Lung (tissue), 12 donors: ENCODE measurements around the gene ZEB2. TPM values are rescaled to one million over a fixed set of nuclear protein-coding genes. Genes with fewer than 3 reads are reported as not detected.

ENCODE experiments used
- ATAC-seq: fragments of 200-7000 bp; cut with Tn5 transposase; one replicate; pipeline ENCODE4 v1.9.1; 2020; ENCODE audit warnings: moderate number of reproducible peaks; ENCODE audit not compliant: insufficient read depth, low FRiP score
- DNase-seq, 3 donors: peaks; one replicate each; pipeline ENCODE4 v3.0.0-alpha.2; 2013 to 2017
- H3K27ac ChIP-seq, 2 donors: one replicate each; pipeline ENCODE4 v1.5.1; 2013; ENCODE audit warnings: mild to moderate bottlenecking in 2 of 2, moderate library complexity in 2 of 2, control low read depth in 1 of 2, inconsistent platforms in 1 of 2, low read depth in 1 of 2, low read length in 1 of 2
- H3K27me3 ChIP-seq, 3 donors: one replicate each; pipeline ENCODE4 v1.5.1; 2013; ENCODE audit warnings: low read length in 2 of 3; ENCODE audit not compliant: control insufficient read depth in 3 of 3, insufficient read depth in 3 of 3
- H3K36me3 ChIP-seq, 4 donors: one replicate each; pipeline ENCODE4 v1.5.1; 2013; ENCODE audit warnings: low read length in 4 of 4, mild to moderate bottlenecking in 1 of 4, moderate library complexity in 1 of 4; ENCODE audit not compliant: control insufficient read depth in 4 of 4, insufficient read depth in 4 of 4
- H3K4me1 ChIP-seq, 5 donors: one replicate each; pipeline ENCODE4 v1.5.1; 2013; ENCODE audit warnings: low read length in 5 of 5, mild to moderate bottlenecking in 2 of 5, moderate library complexity in 1 of 5; ENCODE audit not compliant: control insufficient read depth in 5 of 5, insufficient read depth in 5 of 5
- H3K4me3 ChIP-seq: one replicate; pipeline ENCODE4 v1.5.1; 2013; ENCODE audit warnings: mild to moderate bottlenecking, control low read depth, moderate library complexity
- H3K9ac ChIP-seq, 2 donors: one replicate each; pipeline ENCODE4 v1.5.1; 2013; ENCODE audit warnings: low read length in 2 of 2, control low read depth in 1 of 2; ENCODE audit not compliant: insufficient read depth in 1 of 2
- H3K9me3 ChIP-seq, 4 donors: one replicate each; pipeline ENCODE4 v1.5.1; 2013; ENCODE audit warnings: low read length in 3 of 4, mild to moderate bottlenecking in 1 of 4, moderate library complexity in 1 of 4; ENCODE audit not compliant: control insufficient read depth in 4 of 4, insufficient read depth in 3 of 4
- CTCF ChIP-seq: IDR thresholded peaks from 2 replicates; pipeline ENCODE4 v1.5.1; 2012; ENCODE audit warnings: mild to moderate bottlenecking; ENCODE audit errors: control extremely low read depth, extremely low read depth
- WGBS, 2 donors: extraction: QIAGEN DNeasy Blood & Tissue Kit; methylation state at CpG; one replicate each; pipeline ENCODE4 v1.1.7; 2013; 5-methylcytosine and 5-hydroxymethylcytosine counted together
- polyA plus RNA-seq, 2 donors: library from polyadenylated mRNA; stranded (reverse); fragments of 200-250 nt; gene quantifications; one replicate each; pipeline ENCODE4 v1.2.1, GENCODE V29; 2013
- total RNA-seq, 2 donors: library from RNA; depleted of rRNA in 1 of 2; stranded (reverse); fragments of >200 nt in 1 of 2; gene quantifications; one replicate each; pipeline ENCODE4 v1.2.1, GENCODE V29; 2014 to 2021
- donor health status: control.
- donor health status: control.
- donor health status: Bipolar disorder and iron deficiency.
- donor health status: healthy.
- donor health status: DM: yes; HTN: yes; CAD: no.

ZEB2 gene
- total and polyA plus RNA-seq, 4 donors = 27.0 to 332 (median 127) TPM

GRCh38 chr2:144343145-144343544 lies 176.8 kb downstream of the ZEB2 start:
- TF ChIP-seq CTCF = no peak
- H3K36me3 ChIP-seq = no peaks in the 10 kb centered on the region
- no peaks in the 10 kb centered on the region for H3K4me1 ChIP-seq
- DNase-seq = no peak
- no peak overlapping the region for H3K9ac ChIP-seq
- WGBS, 2 donors = 82 to 96% methylated on average over 1 of the region's 1 CpG
- H3K27me3 ChIP-seq = no peaks in the 10 kb centered on the region
- ATAC-seq = no peak
- H3K27ac ChIP-seq = no peak overlapping the region
- no peak overlapping the region for H3K4me3 ChIP-seq
- H3K9me3 ChIP-seq = no peaks in the 10 kb centered on the region

GRCh38 chr2:144341538-144341937 lies 178.4 kb downstream of the ZEB2 start:
- H3K4me3 ChIP-seq = no peak overlapping the region
- H3K4me1 ChIP-seq = no peaks in the 10 kb centered on the region
- H3K9me3 ChIP-seq = no peaks in the 10 kb centered on the region
- H3K27me3 ChIP-seq = no peaks in the 10 kb centered on the region
- H3K27ac ChIP-seq = no peak overlapping the region
- H3K36me3 ChIP-seq = no peaks in the 10 kb centered on the region
- TF ChIP-seq CTCF = no peak
- no peak overlapping the region for H3K9ac ChIP-seq
- WGBS, 2 donors = 89 to 100% methylated on average over 1 of the region's 1 CpG
- DNase-seq (no peak), ATAC-seq (no peak)

- TF ChIP-seq CTCF = no peak
- DNase-seq (no peak), ATAC-seq (no peak)
- Histone ChIP-seq H3K9me3 (no peaks in the 10 kb centered on the region), H3K4me3 (no peak overlapping the region), H3K4me1 (no peaks in the 10 kb centered on the region), H3K9ac (no peak overlapping the region), H3K36me3 (no peaks in the 10 kb centered on the region), H3K27me3 (no peaks in the 10 kb centered on the region), H3K27ac (no peak overlapping the region)
- WGBS, 2 donors = 89 to 94% methylated on average over 2 of the region's 2 CpGs
These were observed 180.9 kb downstream of the ZEB2 start for GRCh38 chr2:144339048-144339447.

- H3K27ac ChIP-seq = no peak overlapping the region
- H3K9me3 ChIP-seq = no peaks in the 10 kb centered on the region
- H3K9ac ChIP-seq = no peak overlapping the region
- no peaks in the 10 kb centered on the region for H3K36me3 ChIP-seq
- no peak for TF ChIP-seq CTCF
- no peak overlapping the region for H3K4me3 ChIP-seq
- DNase-seq = peak in 1 of 3 donors; percentile 26
- no peaks in the 10 kb centered on the region for H3K27me3 ChIP-seq
- no peak for ATAC-seq
- peaks cover 3 to 26% (median 7%) of the 10 kb centered on the region in 5 donors for H3K4me1 ChIP-seq
- 78% methylated on average over 4 of the region's 4 CpGs for WGBS, 2 donors
These were observed 185.4 kb downstream of the ZEB2 start for GRCh38 chr2:144334551-144334950.
